Panc1 (cell line): ENCODE results near the gene RASA3. TPM values are rescaled to one million over a fixed set of nuclear protein-coding genes. Genes with fewer than 3 reads are reported as not detected.
"Not testable (repeated sequence)": the region's sequence is repeated elsewhere in the genome, so short reads cannot be mapped to it uniquely, and the experiment has no call there.

Experiments used
- ATAC-seq: fragments of 200-7000 bp; cut with Tn5 transposase; 2 replicates; pipeline ENCODE4 v1.9.1; 2020; ENCODE audit warnings: mild to moderate bottlenecking, moderate library complexity
- BruUV-seq: library from RNA; stranded (reverse); fragments of 400-500 nt; replicated peaks from 2 replicates; lab custom pipeline; 2021; lab: Mats Ljungman, UMichigan
- CTCF ChIA-PET: fragments of 300-600 bp; sonication (Branson Sonifier 250); formaldehyde crosslinking; loops from one replicate; lab custom pipeline; 2022; ENCODE audit warnings: antibody characterized with exemption; lab: Charles Lee
- POLR2A ChIA-PET: fragments of 300-600 bp; sonication (Branson Sonifier 250); formaldehyde crosslinking; loops from one replicate; lab custom pipeline; 2022; ENCODE audit warnings: antibody characterized with exemption; lab: Charles Lee
- DNase-seq: peaks from one replicate; pipeline ENCODE4 v3.0.0-alpha.2; 2010; ENCODE audit warnings: low read depth, low spot score
- H3K27ac ChIP-seq: 2 replicates; pipeline ENCODE4 v1.5.1; 2011; ENCODE audit warnings: mild to moderate bottlenecking, low read length, inconsistent platforms
- H3K27me3 ChIP-seq: fragments of 200-500 bp; sonication (Bioruptor generic); 2 replicates; pipeline ENCODE4 v1.6.0; 2014; ENCODE audit warnings: low read length, inconsistent platforms; ENCODE audit not compliant: control insufficient read depth, insufficient read depth
- H3K36me3 ChIP-seq: fragments of 200-500 bp; sonication (Bioruptor generic); 2 replicates; pipeline ENCODE4 v1.5.1; 2014; ENCODE audit warnings: inconsistent platforms, mild to moderate bottlenecking, low read length, moderate library complexity; ENCODE audit not compliant: control insufficient read depth, insufficient read depth
- H3K4me1 ChIP-seq: 2 replicates; pipeline ENCODE4 v1.5.1; 2011; ENCODE audit warnings: inconsistent platforms, mild to moderate bottlenecking, low read length, moderate library complexity; ENCODE audit not compliant: control insufficient read depth, insufficient read depth
- H3K4me3 ChIP-seq, 2 experiments: 2 replicates each; pipeline ENCODE4 v1.5.1; 2011 to 2012; ENCODE audit warnings: low read depth in 2 of 2, low read length in 2 of 2, mild to moderate bottlenecking in 2 of 2, inconsistent platforms in 1 of 2, moderate library complexity in 1 of 2
- H3K9me3 ChIP-seq: fragments of 200-500 bp; sonication (Bioruptor generic); 2 replicates; pipeline ENCODE4 v1.5.1; 2014; ENCODE audit warnings: low read depth, mild to moderate bottlenecking, inconsistent platforms, low read length, moderate library complexity; ENCODE audit not compliant: control insufficient read depth, insufficient read depth
- POLR2AphosphoS5 ChIP-seq: IDR thresholded peaks from 2 replicates; pipeline ENCODE4 v1.6.1; 2012; ENCODE audit warnings: mild to moderate bottlenecking, low read depth, low read length, moderate library complexity
- SIN3A ChIP-seq: IDR thresholded peaks from 2 replicates; pipeline ENCODE4 v1.6.1; 2012; ENCODE audit warnings: low read depth, mild to moderate bottlenecking, low read length, moderate library complexity, borderline replicate concordance; ENCODE audit not compliant: insufficient read depth
- TCF7L2 ChIP-seq: IDR thresholded peaks from 2 replicates; pipeline ENCODE4 v1.6.1; 2011; ENCODE audit warnings: mild to moderate bottlenecking, low read depth, low read length, inconsistent platforms
- in situ Hi-C: cut with HindIII; loops from 2 replicates; pipeline ENCODE4 v1.10.0; 2016; ENCODE audit warnings: low sequenced_read_pairs, low pct_unique_long_range_greater_than_20kb
- intact Hi-C: fragments of 100-400 bp; cut with micrococcal nuclease; formaldehyde crosslinking; loops from one replicate; pipeline ENCODE4 v1.10.0; 2022; ENCODE audit not compliant: unreplicated experiment
- total RNA-seq: library from RNA; stranded (reverse); gene quantifications from one replicate; pipeline ENCODE4 v1.2.1, GENCODE V29; 2021; ENCODE audit not compliant: unreplicated experiment
- TF ChIP-seq, protein P1 (sequence below): fragments of 450-650 bp; IDR thresholded peaks from 2 replicates; pipeline ENCODE4 v1.5.1; 2017; ENCODE audit warnings: mild to moderate bottlenecking
- TF ChIP-seq, protein P2 (sequence below), 2 experiments: IDR thresholded peaks; 2 replicates each; pipeline ENCODE4 v1.6.1; 2011 to 2012; ENCODE audit warnings: low read depth in 2 of 2, control low read depth in 1 of 2, low read length in 1 of 2, mild to moderate bottlenecking in 1 of 2, moderate library complexity in 1 of 2; ENCODE audit not compliant: insufficient read depth in 1 of 2

RASA3 gene
- total RNA-seq, 1 experiment from 2014 or later, result 33.7 TPM

DNA sequence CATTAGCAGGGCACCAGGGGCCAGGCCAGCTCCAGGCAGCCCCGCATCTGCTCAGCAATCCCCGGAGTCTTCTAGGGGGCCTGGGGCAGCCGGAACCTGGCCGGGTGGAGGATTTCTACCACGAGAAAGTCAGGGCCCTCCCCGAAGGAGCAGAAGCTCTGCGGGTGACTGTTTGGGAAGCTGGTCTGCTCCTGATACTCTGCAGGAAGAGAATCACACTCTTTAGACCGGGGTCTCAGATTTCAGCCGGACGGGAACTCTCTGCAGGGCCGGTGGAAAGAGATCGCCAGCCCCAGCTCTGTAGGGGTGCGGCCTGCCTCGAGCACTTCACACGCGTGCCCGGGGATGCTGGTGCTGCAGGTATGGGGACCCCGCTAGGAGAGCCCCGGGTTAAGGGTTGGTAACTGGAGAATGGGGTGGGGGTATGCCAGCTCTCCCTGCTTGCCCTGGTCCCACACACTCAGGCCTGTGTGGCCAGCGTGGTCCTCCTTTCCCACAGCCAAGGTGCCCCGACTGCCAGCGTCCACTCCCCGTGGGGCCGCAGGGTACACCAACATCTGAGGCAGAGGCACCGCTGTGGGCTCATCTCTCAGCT is 20.1 kb downstream of the RASA3 start:
- ChIA-PET CTCF (no interaction called here), POLR2A (no interaction called here)
- H3K27ac ChIP-seq, result peak overlapping the region; percentile 93
- H3K4me3 ChIP-seq, result no peak overlapping the region
- H3K4me1 ChIP-seq, result peaks cover 67% of the 10 kb centered on the region
- no peak for ATAC-seq
- no peak for DNase-seq
- H3K27me3 ChIP-seq, result no peaks in the 10 kb centered on the region
- BruUV-seq, result no TSS peak
- in situ Hi-C loops (no loop called here), intact Hi-C loops (no loop called here)
- no peaks in the 10 kb centered on the region for H3K9me3 ChIP-seq
- no peaks in the 10 kb centered on the region for H3K36me3 ChIP-seq
- no peak for TF ChIP-seq TCF7L2
- no peak for TF ChIP-seq SIN3A

- no peaks in the 10 kb centered on the region for H3K27me3 ChIP-seq
- DNase-seq (no peak), ATAC-seq (no peak)
- H3K36me3 ChIP-seq, result no peaks in the 10 kb centered on the region
- BruUV-seq, result no TSS peak
- ChIA-PET CTCF (no interaction called here), POLR2A (no interaction called here)
- no peaks in the 10 kb centered on the region for H3K9me3 ChIP-seq
- in situ Hi-C loops (no loop called here), intact Hi-C loops (no loop called here)
- peaks cover 74% of the 10 kb centered on the region for H3K4me1 ChIP-seq
- H3K4me3 ChIP-seq, result no peak overlapping the region
- TF ChIP-seq POLR2AphosphoS5 (no peak), TCF7L2 (no peak), SIN3A (no peak)
- TF ChIP-seq, protein P1, sequence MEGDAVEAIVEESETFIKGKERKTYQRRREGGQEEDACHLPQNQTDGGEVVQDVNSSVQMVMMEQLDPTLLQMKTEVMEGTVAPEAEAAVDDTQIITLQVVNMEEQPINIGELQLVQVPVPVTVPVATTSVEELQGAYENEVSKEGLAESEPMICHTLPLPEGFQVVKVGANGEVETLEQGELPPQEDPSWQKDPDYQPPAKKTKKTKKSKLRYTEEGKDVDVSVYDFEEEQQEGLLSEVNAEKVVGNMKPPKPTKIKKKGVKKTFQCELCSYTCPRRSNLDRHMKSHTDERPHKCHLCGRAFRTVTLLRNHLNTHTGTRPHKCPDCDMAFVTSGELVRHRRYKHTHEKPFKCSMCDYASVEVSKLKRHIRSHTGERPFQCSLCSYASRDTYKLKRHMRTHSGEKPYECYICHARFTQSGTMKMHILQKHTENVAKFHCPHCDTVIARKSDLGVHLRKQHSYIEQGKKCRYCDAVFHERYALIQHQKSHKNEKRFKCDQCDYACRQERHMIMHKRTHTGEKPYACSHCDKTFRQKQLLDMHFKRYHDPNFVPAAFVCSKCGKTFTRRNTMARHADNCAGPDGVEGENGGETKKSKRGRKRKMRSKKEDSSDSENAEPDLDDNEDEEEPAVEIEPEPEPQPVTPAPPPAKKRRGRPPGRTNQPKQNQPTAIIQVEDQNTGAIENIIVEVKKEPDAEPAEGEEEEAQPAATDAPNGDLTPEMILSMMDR, result no peak
- TF ChIP-seq, protein P2, sequence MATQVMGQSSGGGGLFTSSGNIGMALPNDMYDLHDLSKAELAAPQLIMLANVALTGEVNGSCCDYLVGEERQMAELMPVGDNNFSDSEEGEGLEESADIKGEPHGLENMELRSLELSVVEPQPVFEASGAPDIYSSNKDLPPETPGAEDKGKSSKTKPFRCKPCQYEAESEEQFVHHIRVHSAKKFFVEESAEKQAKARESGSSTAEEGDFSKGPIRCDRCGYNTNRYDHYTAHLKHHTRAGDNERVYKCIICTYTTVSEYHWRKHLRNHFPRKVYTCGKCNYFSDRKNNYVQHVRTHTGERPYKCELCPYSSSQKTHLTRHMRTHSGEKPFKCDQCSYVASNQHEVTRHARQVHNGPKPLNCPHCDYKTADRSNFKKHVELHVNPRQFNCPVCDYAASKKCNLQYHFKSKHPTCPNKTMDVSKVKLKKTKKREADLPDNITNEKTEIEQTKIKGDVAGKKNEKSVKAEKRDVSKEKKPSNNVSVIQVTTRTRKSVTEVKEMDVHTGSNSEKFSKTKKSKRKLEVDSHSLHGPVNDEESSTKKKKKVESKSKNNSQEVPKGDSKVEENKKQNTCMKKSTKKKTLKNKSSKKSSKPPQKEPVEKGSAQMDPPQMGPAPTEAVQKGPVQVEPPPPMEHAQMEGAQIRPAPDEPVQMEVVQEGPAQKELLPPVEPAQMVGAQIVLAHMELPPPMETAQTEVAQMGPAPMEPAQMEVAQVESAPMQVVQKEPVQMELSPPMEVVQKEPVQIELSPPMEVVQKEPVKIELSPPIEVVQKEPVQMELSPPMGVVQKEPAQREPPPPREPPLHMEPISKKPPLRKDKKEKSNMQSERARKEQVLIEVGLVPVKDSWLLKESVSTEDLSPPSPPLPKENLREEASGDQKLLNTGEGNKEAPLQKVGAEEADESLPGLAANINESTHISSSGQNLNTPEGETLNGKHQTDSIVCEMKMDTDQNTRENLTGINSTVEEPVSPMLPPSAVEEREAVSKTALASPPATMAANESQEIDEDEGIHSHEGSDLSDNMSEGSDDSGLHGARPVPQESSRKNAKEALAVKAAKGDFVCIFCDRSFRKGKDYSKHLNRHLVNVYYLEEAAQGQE (IDR thresholded peaks at IDR 0.05; ENCODE audit: insufficient read depth in 1 of 2, low read depth in 2 of 2, low read length in 1 of 2), result no peak
- peak overlapping the region; percentile 93 for H3K27ac ChIP-seq
Measured at GRCh38 chr13:114111577-114111976, 20.8 kb downstream of the RASA3 start.

- H3K36me3 ChIP-seq, H3K9me3 ChIP-seq, intact Hi-C loops, H3K27me3 ChIP-seq, ATAC-seq, BruUV-seq, DNase-seq, in situ Hi-C loops, POLR2A ChIA-PET: not testable (repeated sequence)
- Histone ChIP-seq H3K4me3 (peak overlapping the region in 1 of 2 experiments; percentile 31; a peak in 2 of 4 replicates), H3K27ac (peak overlapping the region; percentile 86), H3K4me1 (peaks cover 77% of the 10 kb centered on the region)
- CTCF ChIA-PET, result interaction anchor here (0.7 kb wide), 1 partner anchor 114 kb away, joined by 4 read pairs; no protein-coding TSS in a partner anchor
Measured at GRCh38 chr13:114110830-114111189, 21.6 kb downstream of the RASA3 start.
